Body of pancreas (tissue), 4 donors: ENCODE data around the gene FNIP1.

Source experiments
- CTCF ChIP-seq, 7 experiments: fragments of 450-650 bp in 4 of 7; fragments of 200-600 bp in 3 of 7; sonication (generic) in 3 of 7; IDR thresholded peaks; one replicate each; pipeline ENCODE4 v1.5.1; 2016 to 2019; ENCODE audit warnings: antibody characterized with exemption in 7 of 7
- POLR2A ChIP-seq, 3 donors: fragments of 450-650 bp; IDR thresholded peaks; one replicate each; pipeline ENCODE4 v1.6.1; 2016; ENCODE audit warnings: antibody characterized with exemption in 3 of 3, mild to moderate bottlenecking in 2 of 3

- no peak for TF ChIP-seq CTCF (IDR thresholded peaks at IDR 0.05)
- no peak for TF ChIP-seq POLR2A (IDR thresholded peaks at IDR 0.05)
Observed at GRCh38 chr5:131685516-131686171, 111.2 kb downstream of the FNIP1 start.
